Astrocyte of the cerebellum (primary cell): ENCODE results near the gene RIT1.

Experiments
- DNase-seq: peaks from one replicate; pipeline ENCODE4 v3.0.0-alpha.2; 2011; ENCODE audit warnings: low read depth
- H3K4me3 ChIP-seq: 2 replicates; pipeline ENCODE4 v1.5.1; 2011; ENCODE audit warnings: mild to moderate bottlenecking, low read depth, low read length, moderate library complexity
- CTCF ChIP-seq: IDR thresholded peaks from 2 replicates; pipeline ENCODE4 v1.5.1; 2012; ENCODE audit warnings: low read length, low read depth, moderate library complexity, mild to moderate bottlenecking; ENCODE audit errors: missing control alignments
- in situ Hi-C: cut with HindIII; loops from 2 replicates; pipeline ENCODE4 v1.10.0; 2017; ENCODE audit warnings: low sequenced_read_pairs

Gene RIT1

GRCh38 chr1:155911156-155912055, at the start of gene RIT1:
RIT1 (minus strand) TSS chr1:155911349; CDS start chr1:155910761, 588 bp downstream.
- no peak for TF ChIP-seq CTCF
- in situ Hi-C loops = no loop called here
- peak; percentile 28 for DNase-seq
- H3K4me3 ChIP-seq = peak within 1 kb of the TSS; percentile 78

- no peak overlapping the region for H3K4me3 ChIP-seq
- TF ChIP-seq CTCF = no peak
- no peak for DNase-seq
- in situ Hi-C loops = no loop called here
These were observed 49.1 kb upstream of the RIT1 start for GRCh38 chr1:155960081-155960745.

GRCh38 chr1:155957411-155957915, 46.3 kb upstream of the RIT1 start:
- in situ Hi-C loops = no loop called here
- no peak overlapping the region for H3K4me3 ChIP-seq
- no peak for DNase-seq
- no peak for TF ChIP-seq CTCF

GRCh38 chr1:155954645-155955044, 43.5 kb upstream of the RIT1 start:
- no peak for TF ChIP-seq CTCF
- DNase-seq = no peak
- H3K4me3 ChIP-seq = no peak overlapping the region
- in situ Hi-C loops = no loop called here

- no peak for TF ChIP-seq CTCF
- no peak overlapping the region for H3K4me3 ChIP-seq
- no peak for DNase-seq
- in situ Hi-C loops = no loop called here
These were observed 41.3 kb upstream of the RIT1 start for GRCh38 chr1:155952505-155952890.

GRCh38 chr1:155951753-155952504, 40.8 kb upstream of the RIT1 start:
- H3K4me3 ChIP-seq = no peak overlapping the region
- in situ Hi-C loops = no loop called here
- no peak for DNase-seq
- no peak for TF ChIP-seq CTCF
